GM12873 (cell line): Measurements from ENCODE around the gene ARID3A.

Experiments
- CTCF ChIP-seq: IDR thresholded peaks from 2 replicates; pipeline ENCODE4 v1.5.1; 2012; ENCODE audit warnings: low read depth, mild to moderate bottlenecking, moderate library complexity, low read length, control low read depth; ENCODE audit not compliant: insufficient read depth; ENCODE audit errors: missing control alignments

The ARID3A gene

DNA sequence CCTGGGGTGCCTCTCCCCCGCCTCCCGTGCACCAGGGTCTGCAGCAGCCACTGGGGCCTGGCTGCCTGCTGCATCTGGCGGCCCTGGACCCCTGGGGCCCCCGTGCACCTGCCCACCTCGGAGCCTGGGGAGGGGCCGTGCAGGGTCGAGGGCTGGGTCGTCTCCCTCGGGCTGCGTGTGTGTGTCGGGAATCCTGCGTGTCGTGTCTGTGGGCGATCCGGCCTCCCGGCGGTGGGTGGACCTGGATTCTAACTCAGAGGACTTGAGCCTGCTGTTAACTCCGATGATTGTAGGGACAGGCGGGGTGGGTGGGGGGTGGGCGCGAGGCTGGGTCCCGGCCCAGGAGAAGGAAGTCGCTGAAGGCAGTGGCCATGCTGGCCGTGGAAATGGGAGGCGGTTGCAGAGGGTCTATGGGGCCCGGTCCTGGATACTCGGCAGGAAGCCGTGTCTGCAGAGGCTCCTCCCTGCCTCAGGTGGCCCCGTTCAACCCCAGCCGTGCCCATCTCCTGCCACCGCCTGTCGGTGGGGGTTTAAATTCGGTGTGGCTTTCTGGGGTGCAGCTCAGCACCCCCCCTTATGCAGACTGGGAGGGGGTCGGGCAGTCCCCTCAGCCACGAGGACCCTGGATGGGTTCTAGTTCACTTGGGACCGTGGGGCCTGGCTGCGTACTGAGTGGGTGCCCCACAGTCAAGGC, 48.9 kb downstream of the ARID3A start:
- TF ChIP-seq CTCF, result no peak

DNA sequence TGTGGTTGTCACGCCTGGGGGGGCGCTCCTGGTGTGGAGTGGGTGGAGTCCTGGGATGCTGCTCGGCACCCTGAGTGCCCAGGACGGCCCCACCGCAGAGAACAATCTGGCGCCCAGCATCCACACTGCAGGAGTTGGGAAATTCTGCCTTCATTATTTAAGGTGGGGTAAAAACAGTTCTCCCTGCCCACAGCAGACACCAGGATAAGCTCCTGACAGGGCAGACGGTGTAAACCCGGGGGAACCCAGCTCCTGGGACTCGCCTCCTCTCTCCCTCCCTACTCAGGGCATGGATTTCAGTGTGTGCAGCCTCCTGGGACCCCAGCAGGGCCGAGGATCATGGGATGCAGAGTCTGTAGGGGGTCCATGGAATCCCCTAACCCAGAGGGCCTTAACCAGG, 50.6 kb downstream of the ARID3A start:
- TF ChIP-seq CTCF, result no peak

GRCh38 chr19:977058-977464, 51.2 kb downstream of the ARID3A start:
- TF ChIP-seq CTCF, result no peak

GRCh38 chr19:979318-979741, 53.5 kb downstream of the ARID3A start:
- no peak for TF ChIP-seq CTCF

DNA sequence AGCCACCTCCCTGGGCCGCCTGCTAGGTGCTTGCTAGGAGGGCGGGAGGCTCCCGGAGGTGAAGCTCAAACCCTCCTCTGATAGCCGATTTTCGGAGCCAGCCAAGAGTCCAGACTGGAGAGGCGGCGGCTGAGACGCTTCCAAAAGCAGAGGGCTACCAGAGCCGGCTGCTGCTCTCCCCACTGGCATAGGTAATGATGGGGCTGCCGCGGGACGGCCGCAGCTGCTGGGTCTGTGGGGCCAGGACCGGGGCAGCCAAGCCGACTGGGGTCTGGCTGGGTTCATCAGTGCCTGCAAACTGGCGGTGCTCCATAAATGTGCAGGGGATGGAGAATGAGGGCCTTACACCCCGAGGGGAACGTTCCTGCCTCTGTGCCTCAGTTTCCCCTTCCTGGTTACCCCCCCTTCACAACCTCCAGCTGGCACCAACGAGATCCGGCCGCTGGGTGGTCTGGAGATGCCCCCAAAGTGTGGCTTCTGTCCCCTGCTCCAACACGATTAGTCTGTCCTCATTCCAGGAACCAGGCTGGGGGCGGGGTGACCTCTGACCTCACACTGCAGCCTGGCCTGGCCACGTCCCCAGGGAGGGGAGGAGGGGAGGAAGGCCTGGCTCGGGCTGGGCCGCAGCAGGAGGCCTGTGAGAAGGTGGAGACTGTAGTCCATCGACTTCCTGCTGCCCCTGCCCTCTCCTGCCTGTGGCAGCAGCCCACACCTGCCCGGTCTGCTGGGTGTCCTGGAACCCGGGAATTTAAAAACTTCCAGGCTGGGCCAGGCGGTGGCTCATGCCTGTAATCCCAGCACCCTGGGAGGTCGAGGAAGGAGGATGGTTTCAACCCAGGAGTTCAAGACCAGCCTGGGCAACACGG, 54.5 kb downstream of the ARID3A start:
- TF ChIP-seq CTCF, result no peak

GRCh38 chr19:982567-983170, 56.8 kb downstream of the ARID3A start:
- TF ChIP-seq CTCF, result peak; percentile 86

DNA sequence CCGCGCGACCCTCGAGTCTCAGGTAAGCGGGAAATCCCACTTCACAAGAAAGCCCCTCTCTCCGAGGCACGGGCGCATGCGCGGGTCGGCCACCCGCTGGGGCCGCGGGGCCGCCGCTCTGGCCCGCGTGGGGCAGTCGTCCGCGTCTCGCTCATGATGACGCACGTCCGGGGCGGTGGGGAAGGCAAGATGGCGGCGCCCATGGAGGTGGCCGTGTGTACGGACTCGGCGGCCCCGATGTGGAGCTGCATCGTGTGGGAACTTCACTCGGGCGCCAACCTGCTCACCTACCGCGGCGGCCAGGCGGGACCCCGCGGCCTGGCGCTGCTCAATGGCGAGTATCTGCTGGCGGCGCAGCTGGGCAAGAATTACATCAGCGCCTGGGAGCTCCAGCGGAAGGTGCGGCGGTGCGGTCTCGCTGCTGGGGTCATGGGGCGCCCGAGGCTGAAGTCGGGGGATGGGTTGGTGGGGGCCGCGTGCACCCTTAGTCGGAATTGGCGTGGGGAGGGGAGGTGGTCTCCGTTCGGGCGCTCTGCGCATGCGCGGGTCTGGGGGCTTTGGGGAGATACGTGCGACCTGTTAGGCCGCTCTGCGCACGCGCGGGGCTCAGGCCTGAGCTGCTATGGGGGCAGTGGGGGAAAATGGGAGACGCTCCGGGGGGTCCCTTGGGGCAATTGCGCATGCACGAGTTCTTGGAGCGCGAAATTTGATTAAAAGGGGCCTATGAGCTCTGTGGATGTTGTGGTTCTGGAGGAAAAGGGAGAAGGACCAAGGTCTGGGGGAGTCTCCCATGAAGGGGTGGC, 58.5 kb downstream of the ARID3A start, which contains the start of gene WDR18:
Gene WDR18 (plus strand): TSS at position 181 of the 803 bp plus-strand sequence. CDS start 9 bp downstream, at position 190.
- peak; percentile 15 for TF ChIP-seq CTCF
